ENCODE data around the gene NDUFA6. TPM values are rescaled to one million over a fixed set of nuclear protein-coding genes. Genes with fewer than 3 reads are reported as not detected.
"Not testable (repeated sequence)": the region's sequence is repeated elsewhere in the genome, so short reads cannot be mapped to it uniquely, and the experiment has no call there.

NDUFA6 gene
- 10 to 100 TPM; 69.6 to 90.2 (median 81.9) TPM for total RNA-seq (2021; fragmentation: NEBNext Ultra II Directional; extraction: Animal tissue kit (Norgen Biotek cat#: 25700))
- long read RNA-seq, transcript NDUFA6-202 (3 exons, 1,256 nt) = major isoform, 152 of 156 reads
- long read RNA-seq, partial matches to known transcripts = 1 of 156 reads
- long read RNA-seq, other reads (novel, unspliced or antisense) = 1 of 156 reads

GRCh38 chr22:42090596-42091454 lies at the start of gene NDUFA6:
NDUFA6 (minus strand) TSS chr22:42090772; CDS start chr22:42090744, 28 bp downstream.
- peaks cover 27% of the 10 kb centered on the region for H3K36me3 Mint-ChIP-seq (ENCODE audit: low read depth)
- peak; percentile 94 for TF ChIP-seq CTCF (IDR thresholded peaks at IDR 0.05)
- H3K9me3 Mint-ChIP-seq = peaks cover 8% of the 10 kb centered on the region
- peaks cover 21% of the 10 kb centered on the region for H3K4me1 Mint-ChIP-seq (ENCODE audit: low read depth)
- H3K27me3 Mint-ChIP-seq (ENCODE audit: insufficient read depth) = peaks cover 3% of the 10 kb centered on the region; the same call in 1 of the 2 replicates
- H3K27ac Mint-ChIP-seq = peak within 1 kb of the TSS; percentile 98
- DNase-seq = peak; percentile 99
- H3K4me3 Mint-ChIP-seq = peak within 1 kb of the TSS; percentile 98

- H3K27ac Mint-ChIP-seq; H3K9me3 Mint-ChIP-seq; H3K36me3 Mint-ChIP-seq (ENCODE audit: low read depth); H3K4me3 Mint-ChIP-seq; DNase-seq; H3K4me1 Mint-ChIP-seq (ENCODE audit: low read depth); H3K27me3 Mint-ChIP-seq (ENCODE audit: insufficient read depth): not testable (repeated sequence)
Observed at GRCh38 chr22:42140153-42140552, 49.6 kb upstream of the NDUFA6 start.

- not testable (repeated sequence) for H3K27ac Mint-ChIP-seq; H3K9me3 Mint-ChIP-seq; H3K27me3 Mint-ChIP-seq (ENCODE audit: insufficient read depth); DNase-seq; H3K4me1 Mint-ChIP-seq (ENCODE audit: low read depth); H3K36me3 Mint-ChIP-seq (ENCODE audit: low read depth); H3K4me3 Mint-ChIP-seq
Observed at GRCh38 chr22:42139508-42139907, 48.9 kb upstream of the NDUFA6 start.

- DNase-seq = no peak
- no peak overlapping the region for H3K4me3 Mint-ChIP-seq
- H3K4me1 Mint-ChIP-seq (ENCODE audit: low read depth) = no peaks in the 10 kb centered on the region
- no peak overlapping the region for H3K27ac Mint-ChIP-seq
- TF ChIP-seq CTCF (IDR thresholded peaks at IDR 0.05) = no peak
- H3K27me3 Mint-ChIP-seq (ENCODE audit: insufficient read depth) = no peaks in the 10 kb centered on the region; the same call in 1 of the 2 replicates
- no peaks in the 10 kb centered on the region; the same call in 1 of the 2 replicates for H3K36me3 Mint-ChIP-seq (ENCODE audit: low read depth)
- no peaks in the 10 kb centered on the region for H3K9me3 Mint-ChIP-seq
Observed at GRCh38 chr22:42138972-42139371, 48.4 kb upstream of the NDUFA6 start.

GRCh38 chr22:42138122-42138770 lies 47.7 kb upstream of the NDUFA6 start:
- Mint-ChIP-seq H3K27ac (no peak overlapping the region), H3K4me1 (ENCODE audit: low read depth) (no peaks in the 10 kb centered on the region), H3K4me3 (no peak overlapping the region), H3K36me3 (ENCODE audit: low read depth) (no peaks in the 10 kb centered on the region; the same call in 1 of the 2 replicates), H3K27me3 (ENCODE audit: insufficient read depth) (no peaks in the 10 kb centered on the region; the same call in 1 of the 2 replicates), H3K9me3 (no peaks in the 10 kb centered on the region)
- TF ChIP-seq CTCF (IDR thresholded peaks at IDR 0.05) = no peak
- no peak for DNase-seq

- H3K27me3 Mint-ChIP-seq (ENCODE audit: insufficient read depth); DNase-seq; H3K4me3 Mint-ChIP-seq: not testable (repeated sequence)
Observed at GRCh38 chr22:42135688-42136087, 45.1 kb upstream of the NDUFA6 start.

More at GRCh38 chr22:42135688-42136087, 45.1 kb upstream of the NDUFA6 start:
- not testable (repeated sequence) for H3K4me1 Mint-ChIP-seq (ENCODE audit: low read depth); H3K9me3 Mint-ChIP-seq; H3K36me3 Mint-ChIP-seq (ENCODE audit: low read depth); H3K27ac Mint-ChIP-seq
